Tibial nerve (tissue), 3 donors: ENCODE results near the gene TBX1.

Experiments used
- POLR2A ChIP-seq, 2 donors: fragments of 450-650 bp; IDR thresholded peaks; one replicate each; pipeline ENCODE4 v1.6.1; 2017; ENCODE audit warnings: antibody characterized with exemption in 2 of 2, mild to moderate bottlenecking in 2 of 2, moderate library complexity in 2 of 2
- TF ChIP-seq, protein P1 (sequence below), 5 experiments: fragments of 200-600 bp in 3 of 5; fragments of 450-650 bp in 2 of 5; sonication (generic) in 3 of 5; IDR thresholded peaks; one replicate each; pipeline ENCODE4 v1.5.1; 2016 to 2019; ENCODE audit warnings: antibody characterized with exemption in 5 of 5, mild to moderate bottlenecking in 3 of 5, moderate library complexity in 2 of 5

DNA sequence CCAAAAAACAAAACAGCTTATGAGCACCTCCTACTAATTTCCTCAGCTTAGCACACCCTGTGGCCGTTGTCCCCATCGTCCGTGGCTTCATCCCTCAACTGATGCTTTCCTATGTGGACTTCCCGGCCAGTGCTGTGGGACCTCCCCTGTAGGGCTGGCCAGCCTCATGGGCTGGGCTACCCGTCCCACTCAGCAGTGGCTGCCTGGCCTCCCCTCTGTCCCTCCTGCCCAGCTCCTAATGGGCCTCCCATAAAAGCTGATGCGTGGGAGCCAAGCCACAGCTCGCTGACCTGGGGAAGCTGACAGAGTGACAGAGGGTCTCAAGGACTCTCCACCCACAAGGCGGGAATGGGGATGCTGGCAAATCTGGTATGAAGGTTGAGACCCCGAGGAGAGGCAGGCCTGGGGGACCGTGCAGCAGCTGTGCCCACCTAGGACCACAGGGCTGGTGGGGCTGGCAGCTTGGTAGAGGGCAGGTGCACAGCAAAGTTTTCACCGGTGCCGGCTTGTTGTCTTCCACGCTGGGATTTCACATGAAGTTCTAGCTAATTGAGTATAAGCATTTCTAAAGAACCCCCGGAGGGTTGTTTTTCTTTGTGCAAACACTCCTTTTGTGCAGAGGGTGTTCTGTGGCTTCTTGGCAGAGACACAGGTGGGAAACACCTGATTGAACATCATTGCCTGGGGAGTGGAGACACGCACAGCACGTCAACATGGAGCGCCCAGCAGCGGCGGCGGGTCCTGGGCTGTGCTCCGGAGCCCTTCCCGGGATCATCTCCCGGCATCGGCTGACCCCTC, 23.2 kb downstream of the TBX1 start:
- no peak for TF ChIP-seq POLR2A (IDR thresholded peaks at IDR 0.05)
- TF ChIP-seq, protein P1, sequence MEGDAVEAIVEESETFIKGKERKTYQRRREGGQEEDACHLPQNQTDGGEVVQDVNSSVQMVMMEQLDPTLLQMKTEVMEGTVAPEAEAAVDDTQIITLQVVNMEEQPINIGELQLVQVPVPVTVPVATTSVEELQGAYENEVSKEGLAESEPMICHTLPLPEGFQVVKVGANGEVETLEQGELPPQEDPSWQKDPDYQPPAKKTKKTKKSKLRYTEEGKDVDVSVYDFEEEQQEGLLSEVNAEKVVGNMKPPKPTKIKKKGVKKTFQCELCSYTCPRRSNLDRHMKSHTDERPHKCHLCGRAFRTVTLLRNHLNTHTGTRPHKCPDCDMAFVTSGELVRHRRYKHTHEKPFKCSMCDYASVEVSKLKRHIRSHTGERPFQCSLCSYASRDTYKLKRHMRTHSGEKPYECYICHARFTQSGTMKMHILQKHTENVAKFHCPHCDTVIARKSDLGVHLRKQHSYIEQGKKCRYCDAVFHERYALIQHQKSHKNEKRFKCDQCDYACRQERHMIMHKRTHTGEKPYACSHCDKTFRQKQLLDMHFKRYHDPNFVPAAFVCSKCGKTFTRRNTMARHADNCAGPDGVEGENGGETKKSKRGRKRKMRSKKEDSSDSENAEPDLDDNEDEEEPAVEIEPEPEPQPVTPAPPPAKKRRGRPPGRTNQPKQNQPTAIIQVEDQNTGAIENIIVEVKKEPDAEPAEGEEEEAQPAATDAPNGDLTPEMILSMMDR (IDR thresholded peaks at IDR 0.05) = no peak
